ENCODE data around the gene SFI1.

DNA sequence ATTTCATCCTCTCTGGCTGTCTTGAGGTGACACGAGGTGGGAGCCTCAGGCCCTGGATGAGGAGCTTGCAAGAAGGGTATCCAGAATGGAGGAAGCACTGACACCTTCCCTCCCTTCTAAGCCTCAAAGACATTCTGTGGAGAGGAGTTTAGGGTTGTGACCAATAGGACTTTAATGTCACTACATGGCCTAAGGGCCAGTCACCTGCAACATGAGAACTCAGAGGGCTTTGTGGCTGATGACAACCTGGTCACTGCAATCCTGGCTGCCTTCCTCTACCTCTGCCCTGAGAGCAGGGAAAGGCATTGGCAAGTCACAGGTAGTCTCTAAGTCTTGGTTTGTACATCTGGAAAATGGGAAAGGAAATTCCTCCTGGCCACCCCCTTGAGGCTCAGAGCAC lies 132.0 kb downstream of the SFI1 start:
- TF ChIP-seq, protein P1, sequence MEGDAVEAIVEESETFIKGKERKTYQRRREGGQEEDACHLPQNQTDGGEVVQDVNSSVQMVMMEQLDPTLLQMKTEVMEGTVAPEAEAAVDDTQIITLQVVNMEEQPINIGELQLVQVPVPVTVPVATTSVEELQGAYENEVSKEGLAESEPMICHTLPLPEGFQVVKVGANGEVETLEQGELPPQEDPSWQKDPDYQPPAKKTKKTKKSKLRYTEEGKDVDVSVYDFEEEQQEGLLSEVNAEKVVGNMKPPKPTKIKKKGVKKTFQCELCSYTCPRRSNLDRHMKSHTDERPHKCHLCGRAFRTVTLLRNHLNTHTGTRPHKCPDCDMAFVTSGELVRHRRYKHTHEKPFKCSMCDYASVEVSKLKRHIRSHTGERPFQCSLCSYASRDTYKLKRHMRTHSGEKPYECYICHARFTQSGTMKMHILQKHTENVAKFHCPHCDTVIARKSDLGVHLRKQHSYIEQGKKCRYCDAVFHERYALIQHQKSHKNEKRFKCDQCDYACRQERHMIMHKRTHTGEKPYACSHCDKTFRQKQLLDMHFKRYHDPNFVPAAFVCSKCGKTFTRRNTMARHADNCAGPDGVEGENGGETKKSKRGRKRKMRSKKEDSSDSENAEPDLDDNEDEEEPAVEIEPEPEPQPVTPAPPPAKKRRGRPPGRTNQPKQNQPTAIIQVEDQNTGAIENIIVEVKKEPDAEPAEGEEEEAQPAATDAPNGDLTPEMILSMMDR (IDR thresholded peaks at IDR 0.05) = no peak
- no peak for TF ChIP-seq POLR2A (IDR thresholded peaks at IDR 0.05)

Measured in transverse colon (tissue), 3 donors.